ENCODE results near the gene ADAMTS2.

The ADAMTS2 gene

DNA sequence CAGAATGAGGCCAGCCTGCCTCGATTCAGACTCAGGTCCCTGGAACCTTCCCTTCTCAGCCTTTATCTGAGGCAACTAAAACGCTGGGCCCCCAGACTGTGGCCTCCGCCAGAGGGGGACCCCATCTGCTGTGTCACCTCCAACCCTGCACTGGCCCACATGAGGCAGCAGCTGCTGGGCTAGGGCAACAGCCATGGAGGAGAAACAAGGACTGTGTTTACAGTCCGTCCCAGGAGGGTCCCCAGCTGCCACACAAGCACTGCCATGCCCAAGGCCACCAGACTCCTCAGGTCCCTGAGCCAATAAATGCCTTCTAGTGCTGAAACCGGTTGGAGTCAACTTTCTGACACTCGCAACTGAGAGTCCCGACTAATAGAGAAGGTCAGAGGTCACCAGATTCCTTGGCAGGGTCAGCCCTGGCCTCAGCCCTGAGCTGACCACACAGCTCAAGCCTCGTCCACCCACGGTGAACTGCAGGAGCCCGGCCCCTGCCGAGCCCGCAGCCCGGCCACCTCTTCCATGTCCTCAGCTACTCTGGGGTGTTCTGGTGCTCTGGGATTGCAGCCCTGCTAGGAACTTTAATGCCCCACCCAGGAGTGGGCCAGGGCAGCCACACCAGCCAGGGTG, 208.1 kb downstream of the ADAMTS2 start:
- Histone ChIP-seq H3K9ac (ENCODE audit: low read depth, low read length) (no peak overlapping the region), H3K9me3 (ENCODE audit: insufficient read depth, low read length, severe bottlenecking) (no peaks in the 10 kb centered on the region), H3K4me2 (ENCODE audit: insufficient read depth, low read length) (no peak overlapping the region), H3K27me3 (ENCODE audit: insufficient read depth, low read length, poor library complexity) (no peaks in the 10 kb centered on the region), H4K20me1 (ENCODE audit: insufficient read depth, low read length) (no peaks in the 10 kb centered on the region), H3K36me3 (ENCODE audit: insufficient read depth, low read length) (no peaks in the 10 kb centered on the region), H3K4me3 (ENCODE audit: low read depth in 1 of 2, low read length in 2 of 2) (no peak overlapping the region), H3K27ac (ENCODE audit: low read length) (no peak overlapping the region), H3K4me1 (ENCODE audit: insufficient read depth, low read length) (no peaks in the 10 kb centered on the region), H2AFZ (ENCODE audit: low read depth, low read length) (no peak overlapping the region), H3K79me2 (ENCODE audit: insufficient read depth, low read length) (no peaks in the 10 kb centered on the region)
- no peak for ATAC-seq (ENCODE audit: insufficient read depth, low read depth)
- no peak for DNase-seq
- no peak for TF ChIP-seq EZH2 (IDR thresholded peaks at IDR 0.05; ENCODE audit: borderline replicate concordance, low read depth, low read length, severe bottlenecking)
- TF ChIP-seq, protein P1, sequence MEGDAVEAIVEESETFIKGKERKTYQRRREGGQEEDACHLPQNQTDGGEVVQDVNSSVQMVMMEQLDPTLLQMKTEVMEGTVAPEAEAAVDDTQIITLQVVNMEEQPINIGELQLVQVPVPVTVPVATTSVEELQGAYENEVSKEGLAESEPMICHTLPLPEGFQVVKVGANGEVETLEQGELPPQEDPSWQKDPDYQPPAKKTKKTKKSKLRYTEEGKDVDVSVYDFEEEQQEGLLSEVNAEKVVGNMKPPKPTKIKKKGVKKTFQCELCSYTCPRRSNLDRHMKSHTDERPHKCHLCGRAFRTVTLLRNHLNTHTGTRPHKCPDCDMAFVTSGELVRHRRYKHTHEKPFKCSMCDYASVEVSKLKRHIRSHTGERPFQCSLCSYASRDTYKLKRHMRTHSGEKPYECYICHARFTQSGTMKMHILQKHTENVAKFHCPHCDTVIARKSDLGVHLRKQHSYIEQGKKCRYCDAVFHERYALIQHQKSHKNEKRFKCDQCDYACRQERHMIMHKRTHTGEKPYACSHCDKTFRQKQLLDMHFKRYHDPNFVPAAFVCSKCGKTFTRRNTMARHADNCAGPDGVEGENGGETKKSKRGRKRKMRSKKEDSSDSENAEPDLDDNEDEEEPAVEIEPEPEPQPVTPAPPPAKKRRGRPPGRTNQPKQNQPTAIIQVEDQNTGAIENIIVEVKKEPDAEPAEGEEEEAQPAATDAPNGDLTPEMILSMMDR (IDR thresholded peaks at IDR 0.05; ENCODE audit: borderline replicate concordance, extremely low read depth, low read length, poor library complexity, severe bottlenecking): no peak

DNA sequence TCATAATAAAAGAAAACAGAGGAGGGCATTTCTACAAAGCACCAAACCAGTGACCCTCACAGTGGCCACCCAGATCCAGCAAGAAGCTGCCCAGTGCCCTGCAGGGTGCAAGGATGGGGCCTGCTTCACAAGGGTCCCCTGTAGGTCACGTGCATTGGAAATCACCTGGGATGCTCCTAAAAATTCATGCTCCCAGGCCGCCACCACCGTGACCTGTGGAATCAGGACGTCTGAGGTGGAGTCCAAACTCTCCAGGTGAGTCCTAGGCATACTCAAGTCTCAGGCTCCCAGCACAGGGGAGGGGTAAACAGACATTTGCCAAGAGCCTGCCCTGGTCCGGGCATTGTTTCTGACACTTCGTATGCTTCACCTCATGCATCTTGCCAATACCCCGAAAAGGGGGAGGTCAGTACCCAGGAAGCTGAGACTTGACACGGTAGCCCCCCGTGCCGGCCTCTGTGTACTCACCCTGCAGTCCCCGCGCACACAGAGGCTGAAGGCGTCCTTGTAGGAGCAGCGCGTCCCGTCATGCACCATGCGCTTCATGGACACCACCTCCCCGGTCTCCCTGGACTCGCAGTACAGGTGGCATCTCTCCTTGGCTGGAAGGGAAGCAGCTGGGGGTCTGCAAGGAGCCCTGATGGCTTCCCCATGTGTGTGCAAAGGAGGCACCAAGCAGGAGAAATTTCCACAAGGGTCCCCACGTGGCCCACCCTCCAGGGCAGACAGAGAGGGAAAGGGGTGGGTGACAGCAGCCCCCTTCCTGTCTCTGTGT, 209.6 kb downstream of the ADAMTS2 start:
- H3K4me3 ChIP-seq (ENCODE audit: low read depth in 1 of 2, low read length in 2 of 2): no peak overlapping the region
- TF ChIP-seq, protein P1 (IDR thresholded peaks at IDR 0.05; ENCODE audit: borderline replicate concordance, extremely low read depth, low read length, poor library complexity, severe bottlenecking): no peak
- no peak for TF ChIP-seq EZH2 (IDR thresholded peaks at IDR 0.05; ENCODE audit: borderline replicate concordance, low read depth, low read length, severe bottlenecking)
- no peaks in the 10 kb centered on the region for H4K20me1 ChIP-seq (ENCODE audit: insufficient read depth, low read length)
- DNase-seq (no peak), ATAC-seq (ENCODE audit: insufficient read depth, low read depth) (no peak)
- no peaks in the 10 kb centered on the region for H3K27me3 ChIP-seq (ENCODE audit: insufficient read depth, low read length, poor library complexity)
- H3K79me2 ChIP-seq (ENCODE audit: insufficient read depth, low read length): no peaks in the 10 kb centered on the region
- H3K4me1 ChIP-seq (ENCODE audit: insufficient read depth, low read length): no peaks in the 10 kb centered on the region
- no peaks in the 10 kb centered on the region for H3K36me3 ChIP-seq (ENCODE audit: insufficient read depth, low read length)
- no peak overlapping the region for H3K9ac ChIP-seq (ENCODE audit: low read depth, low read length)
- H3K4me2 ChIP-seq (ENCODE audit: insufficient read depth, low read length): no peak overlapping the region
- H2AFZ ChIP-seq (ENCODE audit: low read depth, low read length): no peak overlapping the region
- H3K27ac ChIP-seq (ENCODE audit: low read length): no peak overlapping the region
- H3K9me3 ChIP-seq (ENCODE audit: insufficient read depth, low read length, severe bottlenecking): no peaks in the 10 kb centered on the region

DNA sequence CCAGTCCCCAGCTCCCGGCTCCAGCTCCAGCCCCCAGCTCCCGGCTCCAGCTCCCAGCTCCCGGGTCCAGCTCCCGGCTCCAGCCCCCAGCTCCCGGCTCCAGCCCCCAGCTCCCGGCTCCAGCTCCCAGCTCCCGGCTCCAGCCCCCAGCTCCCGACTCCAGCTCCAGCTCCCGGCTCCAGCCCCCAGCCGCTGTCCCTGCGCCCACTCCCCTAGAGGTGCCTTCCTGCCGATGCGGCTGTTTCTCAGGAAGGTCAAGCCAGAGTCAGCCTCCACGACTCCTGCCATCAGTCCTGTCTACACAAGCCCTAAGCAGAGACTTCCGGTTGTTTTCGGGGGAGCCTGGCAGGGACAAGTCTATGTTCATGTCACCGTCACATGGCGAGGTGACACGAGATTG, 210.3 kb downstream of the ADAMTS2 start:
- TF ChIP-seq EZH2 (IDR thresholded peaks at IDR 0.05; ENCODE audit: borderline replicate concordance, low read depth, low read length, severe bottlenecking): no peak
- TF ChIP-seq, protein P1 (IDR thresholded peaks at IDR 0.05; ENCODE audit: borderline replicate concordance, extremely low read depth, low read length, poor library complexity, severe bottlenecking): no peak
- Histone ChIP-seq H3K9ac (ENCODE audit: low read depth, low read length) (no peak overlapping the region), H3K36me3 (ENCODE audit: insufficient read depth, low read length) (no peaks in the 10 kb centered on the region), H3K79me2 (ENCODE audit: insufficient read depth, low read length) (no peaks in the 10 kb centered on the region), H2AFZ (ENCODE audit: low read depth, low read length) (no peak overlapping the region), H3K9me3 (ENCODE audit: insufficient read depth, low read length, severe bottlenecking) (no peaks in the 10 kb centered on the region), H3K4me2 (ENCODE audit: insufficient read depth, low read length) (no peak overlapping the region), H3K4me1 (ENCODE audit: insufficient read depth, low read length) (no peaks in the 10 kb centered on the region), H3K4me3 (ENCODE audit: low read depth in 1 of 2, low read length in 2 of 2) (no peak overlapping the region), H3K27me3 (ENCODE audit: insufficient read depth, low read length, poor library complexity) (no peaks in the 10 kb centered on the region), H3K27ac (ENCODE audit: low read length) (no peak overlapping the region), H4K20me1 (ENCODE audit: insufficient read depth, low read length) (no peaks in the 10 kb centered on the region)
- ATAC-seq (ENCODE audit: insufficient read depth, low read depth) (no peak), DNase-seq (no peak)

Measured in DND-41 (cell line).